Measurements from ENCODE around the gene JMJD8.
"Not testable (repeated sequence)": the region's sequence is repeated elsewhere in the genome, so short reads cannot be mapped to it uniquely, and the experiment has no call there.

JMJD8 gene

DNA sequence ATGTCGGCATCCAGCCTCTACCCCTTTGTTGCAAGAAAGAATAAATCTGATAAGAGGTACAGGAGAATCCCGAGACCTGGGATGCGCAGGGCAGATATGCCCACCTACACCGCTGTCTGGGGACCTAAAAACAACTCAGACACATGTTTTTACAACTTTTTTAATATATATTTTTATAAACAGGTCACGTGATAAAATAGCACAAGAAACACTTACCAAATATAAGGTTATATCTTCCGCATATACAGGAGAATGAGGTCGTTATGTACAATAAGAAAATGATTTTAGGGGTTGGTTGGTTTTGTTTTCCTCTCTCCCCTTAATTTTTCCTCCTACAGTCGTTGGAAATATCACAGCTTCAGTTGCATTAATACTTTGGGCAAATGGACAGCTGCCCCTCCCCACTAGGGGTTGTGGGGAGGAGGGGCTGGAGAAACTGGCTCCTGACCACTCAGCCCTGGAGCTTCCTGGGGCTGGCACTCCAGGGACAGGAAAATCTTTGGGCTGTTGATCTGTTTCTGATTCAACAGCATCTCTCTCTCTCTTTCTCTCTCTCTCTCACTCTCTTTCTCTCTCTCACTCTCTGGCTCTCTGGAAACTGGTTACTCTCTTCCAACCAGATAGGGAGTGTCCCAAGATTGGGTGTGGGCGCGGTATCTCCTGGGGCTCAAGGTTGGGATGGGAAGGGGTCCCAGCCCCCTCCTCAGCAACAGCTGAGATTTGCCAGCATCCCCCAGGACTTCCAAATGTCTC, 8.4 kb upstream of the JMJD8 start:
- DNase-seq (ENCODE audit: low read depth in 3 of 3), result no peak

DNA sequence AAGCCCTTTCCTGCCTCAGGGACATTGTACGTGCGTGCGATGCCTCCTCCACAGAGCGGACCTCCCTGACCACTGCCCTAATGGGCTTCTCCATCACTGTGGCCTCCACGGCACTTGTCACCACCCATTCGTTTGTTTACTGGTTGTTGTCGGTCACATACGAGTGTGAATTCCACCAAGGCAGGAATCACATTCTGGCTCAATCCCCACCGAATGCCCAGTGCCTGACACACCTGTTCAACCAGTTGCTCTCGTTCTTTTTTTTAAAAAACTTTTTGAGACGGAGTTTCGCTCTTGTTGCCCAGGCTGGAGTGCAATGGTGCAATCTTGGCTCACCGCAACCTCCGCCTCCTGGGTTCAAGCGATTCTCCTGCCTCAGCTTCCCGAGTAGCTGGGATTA, 7.1 kb upstream of the JMJD8 start:
- not testable (repeated sequence) for DNase-seq (ENCODE audit: low read depth in 3 of 3)

- DNase-seq (ENCODE audit: low read depth in 3 of 3), result no peak
Measured at GRCh38 chr16:689175-689897, 5.2 kb upstream of the JMJD8 start.

- DNase-seq (ENCODE audit: low read depth in 3 of 3), result no peak
Measured at GRCh38 chr16:687499-687898, 3.4 kb upstream of the JMJD8 start.

DNA sequence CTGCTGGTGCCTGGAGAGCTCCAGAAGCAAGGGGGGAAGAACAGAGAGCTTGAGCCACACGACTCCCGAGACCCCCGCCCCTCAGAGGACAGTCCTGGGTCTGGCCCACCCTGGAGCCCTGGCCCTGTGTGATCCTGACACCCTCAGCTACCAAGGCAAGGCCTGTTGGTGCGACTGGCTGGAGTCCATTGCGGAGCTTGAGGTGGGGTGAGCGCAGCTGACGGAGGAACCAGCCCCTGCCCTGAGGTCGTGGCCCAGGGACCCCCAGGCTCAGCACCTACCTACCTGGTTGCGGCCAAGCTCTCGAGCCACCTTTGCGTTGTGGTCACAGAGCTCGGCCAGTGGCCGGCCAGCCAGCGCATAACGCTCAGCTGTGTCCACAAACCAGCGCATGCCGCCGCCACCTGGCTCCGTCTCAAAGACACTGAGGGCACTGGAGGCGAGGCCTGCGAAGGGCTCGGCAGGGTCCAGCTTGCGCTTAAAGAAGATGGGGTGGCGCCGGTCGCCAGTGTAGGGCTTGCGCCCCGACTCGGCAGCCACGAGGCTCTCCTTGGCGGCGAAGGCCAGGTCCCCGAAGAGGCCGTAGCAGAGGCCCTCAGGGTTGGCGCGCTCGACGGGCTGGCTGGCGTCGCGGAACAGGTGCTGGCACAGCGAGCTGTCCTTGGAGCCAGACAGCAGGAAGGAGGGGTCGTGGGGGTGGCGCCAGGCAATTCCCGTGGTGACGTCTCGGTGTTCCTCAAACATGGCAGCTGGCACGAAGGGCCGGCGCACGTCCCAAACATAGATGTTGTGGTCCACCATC, 2.5 kb upstream of the JMJD8 start:
- DNase-seq (ENCODE audit: low read depth in 3 of 3), result no peak

DNA sequence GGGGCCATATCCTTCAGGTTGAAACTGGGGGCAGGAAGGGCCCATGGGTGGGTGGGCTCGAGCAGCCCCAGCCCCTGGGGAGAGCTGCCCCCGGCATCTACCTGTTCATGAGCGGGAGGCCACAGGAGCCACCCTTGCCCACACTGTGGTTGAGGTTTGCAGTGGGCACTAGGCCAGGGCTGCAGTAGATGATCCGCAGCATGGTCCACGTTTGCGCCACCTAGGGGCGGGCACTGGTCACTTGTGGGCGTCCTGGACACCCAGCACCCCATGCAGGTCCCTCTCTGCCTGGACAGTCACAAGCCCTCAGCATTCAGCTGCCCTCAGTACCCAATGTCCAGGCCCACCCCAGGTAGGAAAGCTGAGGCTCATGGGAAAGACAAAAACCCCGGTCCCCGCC, 1.8 kb upstream of the JMJD8 start:
- DNase-seq (ENCODE audit: low read depth in 3 of 3), result no peak

GRCh38 chr16:684961-685696, 995 bp upstream of the JMJD8 start:
- DNase-seq (ENCODE audit: low read depth in 3 of 3), result no peak

DNA sequence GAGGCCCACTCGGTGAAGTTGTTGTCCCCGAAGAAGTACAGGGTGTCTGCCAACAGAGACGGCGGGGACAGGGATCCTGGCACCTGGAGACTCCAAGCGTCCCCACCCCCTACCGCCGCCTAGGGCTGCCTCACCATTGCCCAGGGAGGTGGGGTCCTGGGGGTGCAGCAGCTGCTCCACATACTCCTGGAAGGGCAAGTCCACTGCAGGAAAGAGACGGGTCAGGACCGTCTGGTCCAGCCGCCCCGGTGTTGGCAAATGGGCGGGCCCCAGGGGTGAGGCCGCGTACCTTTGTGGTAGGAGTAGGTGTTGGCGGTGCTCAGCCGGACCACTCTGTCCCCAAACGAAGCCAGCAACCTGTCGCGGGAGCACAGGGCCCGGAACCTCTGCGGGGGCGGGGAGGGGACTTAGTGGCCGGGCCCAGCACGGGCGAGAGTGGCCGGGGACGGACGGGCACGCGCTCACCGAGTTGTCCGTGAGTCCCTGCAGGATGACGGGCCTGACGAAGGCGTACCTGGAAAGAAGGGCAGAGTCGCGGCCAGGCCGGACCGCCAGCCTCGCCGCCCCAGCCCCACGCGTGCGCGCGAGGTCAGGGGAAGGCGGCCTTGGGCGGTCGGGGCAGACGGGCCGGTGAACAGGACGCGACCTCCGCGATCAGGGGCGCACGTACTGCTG, 601 bp downstream of the JMJD8 start:
- DNase-seq (ENCODE audit: low read depth in 3 of 3), result no peak

DNA sequence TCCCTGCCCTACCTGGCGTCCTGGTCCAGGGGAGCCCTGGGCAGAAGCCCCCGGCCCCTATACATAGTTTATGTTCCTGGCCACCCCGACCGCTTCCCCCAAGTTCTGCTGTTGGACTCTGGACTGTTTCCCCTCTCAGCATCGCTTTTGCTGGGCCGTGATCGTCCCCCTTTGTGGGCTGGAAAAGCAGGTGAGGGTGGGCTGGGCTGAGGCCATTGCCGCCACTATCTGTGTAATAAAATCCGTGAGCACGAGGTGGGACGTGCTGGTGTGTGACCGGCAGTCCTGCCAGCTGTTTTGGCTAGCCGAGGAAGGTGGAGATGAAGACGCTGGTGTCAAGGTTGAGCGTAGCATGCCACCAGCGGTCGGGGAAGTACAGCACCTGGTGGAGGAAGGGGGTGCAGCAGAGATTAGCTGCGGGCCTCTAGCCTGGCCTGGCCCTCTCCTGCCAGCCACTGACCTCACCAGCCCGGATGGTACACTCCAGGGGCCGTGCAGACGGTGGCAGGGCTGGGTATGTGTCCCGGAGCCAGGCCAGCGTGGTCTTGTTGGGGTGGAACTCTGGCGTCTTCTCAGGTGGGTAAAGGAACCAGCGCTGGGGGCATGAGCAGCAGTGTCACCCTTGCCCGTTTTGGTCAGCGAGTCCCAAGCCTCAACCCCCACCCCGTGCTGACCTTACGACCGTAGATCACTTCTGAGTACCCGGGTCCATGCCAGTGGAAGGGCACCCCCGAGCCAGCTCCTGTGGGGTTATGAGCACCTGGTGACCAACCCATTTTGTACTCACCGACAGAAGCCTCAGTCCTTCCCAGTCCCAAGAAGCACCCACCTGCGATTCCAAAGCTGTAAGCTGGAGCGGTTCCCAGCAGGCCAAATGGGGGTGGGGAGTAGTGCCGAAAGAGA, 1.4 kb downstream of the JMJD8 start:
- no peak for DNase-seq (ENCODE audit: low read depth in 3 of 3)

DNA sequence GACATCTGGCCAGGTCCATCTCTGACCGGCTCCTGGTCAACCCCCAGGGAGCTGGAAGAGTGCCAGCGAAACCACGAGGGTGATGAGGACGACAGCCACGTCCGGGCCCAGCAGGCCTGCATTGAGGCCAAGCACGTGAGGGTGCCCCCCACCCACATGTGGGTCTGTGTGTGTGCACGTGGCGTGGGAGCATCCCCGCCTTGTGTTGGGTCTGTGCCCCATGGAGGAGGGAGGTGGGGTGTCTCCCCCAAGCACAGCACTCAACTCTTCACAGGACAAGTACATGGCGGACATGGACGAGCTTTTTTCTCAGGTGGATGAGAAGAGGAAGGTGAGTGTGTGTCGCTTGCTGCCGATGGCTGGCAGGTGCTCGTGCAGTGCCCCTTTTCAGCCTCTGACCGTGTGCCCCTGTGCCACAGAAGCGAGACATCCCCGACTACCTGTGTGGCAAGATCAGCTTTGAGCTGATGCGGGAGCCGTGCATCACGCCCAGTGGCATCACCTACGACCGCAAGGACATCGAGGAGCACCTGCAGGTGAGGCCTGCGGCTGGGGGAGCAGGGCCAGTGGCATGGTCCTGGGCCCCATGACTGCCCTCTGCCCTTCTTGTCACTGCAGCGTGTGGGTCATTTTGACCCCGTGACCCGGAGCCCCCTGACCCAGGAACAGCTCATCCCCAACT, 2.2 kb downstream of the JMJD8 start:
- no peak for DNase-seq (ENCODE audit: low read depth in 3 of 3)

DNA sequence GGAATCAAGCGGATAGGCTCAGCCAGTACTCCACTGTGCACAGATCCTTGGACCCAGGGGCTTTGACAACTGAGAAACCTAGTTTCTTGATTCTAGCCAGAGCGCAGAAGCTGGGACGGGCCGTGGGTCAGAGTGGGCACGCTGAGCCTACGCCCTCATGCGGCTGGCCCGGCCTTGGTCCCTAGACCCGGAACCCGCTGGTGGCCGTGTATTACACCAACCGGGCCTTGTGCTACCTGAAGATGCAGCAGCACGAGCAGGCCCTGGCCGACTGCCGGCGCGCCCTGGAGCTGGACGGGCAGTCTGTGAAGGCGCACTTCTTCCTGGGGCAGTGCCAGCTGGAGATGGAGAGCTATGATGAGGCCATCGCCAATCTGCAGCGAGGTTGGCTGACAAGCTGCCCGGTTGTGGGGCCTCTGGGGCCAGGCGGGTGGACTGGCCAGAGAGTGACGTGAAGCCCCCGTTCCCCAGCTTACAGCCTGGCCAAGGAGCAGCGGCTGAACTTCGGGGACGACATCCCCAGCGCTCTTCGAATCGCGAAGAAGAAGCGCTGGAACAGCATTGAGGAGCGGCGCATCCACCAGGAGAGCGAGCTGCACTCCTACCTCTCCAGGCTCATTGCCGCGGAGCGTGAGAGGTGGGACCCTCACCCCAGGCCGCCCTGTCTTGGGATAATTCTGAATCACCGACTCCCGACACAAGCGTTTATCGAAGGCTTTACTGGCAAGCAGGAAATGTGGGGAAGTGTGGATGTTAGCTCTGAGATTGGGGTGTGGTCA, 3.0 kb downstream of the JMJD8 start:
- DNase-seq (ENCODE audit: low read depth in 3 of 3), result no peak

DNA sequence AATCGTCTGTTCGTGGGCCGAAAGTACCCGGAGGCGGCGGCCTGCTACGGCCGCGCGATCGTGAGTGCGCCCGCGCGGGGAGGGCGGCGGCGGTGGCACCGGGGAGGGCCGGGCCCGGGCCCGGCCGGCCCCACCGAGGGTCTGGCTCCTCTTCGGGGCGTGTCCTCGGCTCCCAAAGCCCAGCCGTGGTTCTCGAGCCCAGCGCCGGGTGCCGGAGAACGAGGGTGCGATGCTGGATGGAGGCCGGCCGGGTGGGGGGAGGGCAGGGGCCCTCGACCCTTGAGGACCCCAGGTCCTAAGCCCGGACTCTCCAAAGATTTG, 3.5 kb downstream of the JMJD8 start:
- DNase-seq (ENCODE audit: low read depth in 3 of 3), result no peak

DNA sequence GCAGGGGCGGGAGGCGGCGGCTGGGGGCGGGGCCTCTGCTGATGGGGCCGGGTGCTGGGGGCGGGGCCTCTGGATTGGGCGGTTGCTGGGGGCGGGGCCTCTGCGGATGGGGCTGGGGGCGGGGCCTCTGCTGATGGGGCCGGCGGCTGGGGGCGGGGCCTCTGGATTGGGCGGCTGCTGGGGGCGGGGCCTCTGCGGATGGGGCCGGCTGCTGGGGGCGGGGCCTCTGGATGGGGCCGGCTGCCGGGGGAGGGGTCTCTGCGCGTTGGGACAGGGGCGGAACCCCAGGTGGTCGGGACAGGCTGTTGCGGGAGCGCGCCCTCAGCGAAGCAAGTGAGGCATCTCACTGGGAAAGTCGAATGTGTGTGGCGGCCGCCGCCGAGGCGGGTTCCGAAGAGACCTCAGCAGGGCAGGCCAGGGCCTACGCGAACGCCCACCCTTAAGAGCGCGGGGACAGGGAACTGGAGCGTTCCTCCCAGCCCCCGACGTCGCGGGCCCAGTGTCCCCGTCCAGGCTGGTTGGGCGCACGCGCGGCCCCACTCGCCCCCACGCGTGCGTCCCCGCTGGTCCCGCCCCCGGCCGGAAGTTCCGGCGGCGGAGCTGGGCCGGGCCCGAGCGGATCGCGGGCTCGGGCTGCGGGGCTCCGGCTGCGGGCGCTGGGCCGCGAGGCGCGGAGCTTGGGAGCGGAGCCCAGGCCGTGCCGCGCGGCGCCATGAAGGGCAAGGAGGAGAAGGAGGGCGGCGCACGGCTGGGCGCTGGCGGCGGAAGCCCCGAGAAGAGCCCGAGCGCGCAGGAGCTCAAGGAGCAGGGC, 4.1 kb downstream of the JMJD8 start, which contains the start of gene STUB1:
Gene STUB1, plus strand, starts transcription at position 597 of the 811 bp plus-strand sequence. Its CDS starts 116 bp downstream, at position 713.
- peak; percentile 85 for DNase-seq (ENCODE audit: low read depth in 3 of 3)

- peak in 1 of 3 experiments; percentile 40 for DNase-seq (ENCODE audit: low read depth in 3 of 3)
Measured at GRCh38 chr16:678858-679813, 5.0 kb downstream of the JMJD8 start.

- DNase-seq (ENCODE audit: low read depth in 3 of 3), result no peak
Measured at GRCh38 chr16:678209-678857, 5.8 kb downstream of the JMJD8 start.
